GM12891 (cell line): ENCODE results near the gene CIB4.

Experiments used
- DNase-seq: peaks from one replicate; pipeline ENCODE4 v3.0.0; 2011; ENCODE audit warnings: low spot score; ENCODE audit not compliant: insufficient read length
- FAIRE-seq: peaks from 2 replicates; lab custom pipeline; 2011; peaks lifted over from hg19 to GRCh38; lab: Jason Lieb, UNC
- PAX5 ChIP-seq: IDR thresholded peaks from 2 replicates; pipeline ENCODE4 v1.6.1; 2011; ENCODE audit warnings: low read length, moderate library complexity, mild to moderate bottlenecking; ENCODE audit not compliant: insufficient read depth, severe bottlenecking
- POLR2A ChIP-seq: IDR thresholded peaks from 2 replicates; pipeline ENCODE4 v1.6.1; 2011; ENCODE audit warnings: low read depth, low read length, control low read depth
- POLR2AphosphoS5 ChIP-seq: IDR thresholded peaks from 2 replicates; pipeline ENCODE4 v1.6.1; 2011; ENCODE audit warnings: low read depth, low read length, control low read depth
- POU2F2 ChIP-seq: IDR thresholded peaks from 2 replicates; pipeline ENCODE4 v1.6.1; 2011; ENCODE audit warnings: low read depth, mild to moderate bottlenecking, control low read depth, low read length, moderate library complexity
- SPI1 ChIP-seq: IDR thresholded peaks from 2 replicates; pipeline ENCODE4 v1.6.1; 2011; ENCODE audit warnings: low read depth, low read length, control low read depth
- TAF1 ChIP-seq: IDR thresholded peaks from 2 replicates; pipeline ENCODE4 v1.6.1; 2011; ENCODE audit warnings: low read depth, low read length, control low read depth

CIB4 gene

DNA sequence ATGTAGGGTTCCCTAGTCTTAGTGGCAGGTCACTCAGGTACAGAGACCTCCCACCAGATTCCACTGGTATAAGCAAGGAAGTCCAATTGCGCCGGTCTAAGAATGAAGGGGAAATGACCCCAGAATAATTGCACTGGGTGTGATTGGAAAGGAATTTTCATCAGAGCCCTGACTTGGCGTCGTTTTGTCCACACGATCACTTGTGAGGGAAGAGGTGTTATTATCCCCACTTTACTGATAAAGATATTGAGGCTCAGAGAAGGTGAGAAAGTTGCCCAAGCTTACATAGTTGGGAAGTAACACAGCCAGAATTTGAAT is 61.5 kb downstream of the CIB4 start:
- TF ChIP-seq POU2F2 = no peak
- no peak for TF ChIP-seq POLR2AphosphoS5
- TF ChIP-seq TAF1 = no peak
- TF ChIP-seq PAX5 = no peak
- DNase-seq = no peak
- no peak for FAIRE-seq

DNA sequence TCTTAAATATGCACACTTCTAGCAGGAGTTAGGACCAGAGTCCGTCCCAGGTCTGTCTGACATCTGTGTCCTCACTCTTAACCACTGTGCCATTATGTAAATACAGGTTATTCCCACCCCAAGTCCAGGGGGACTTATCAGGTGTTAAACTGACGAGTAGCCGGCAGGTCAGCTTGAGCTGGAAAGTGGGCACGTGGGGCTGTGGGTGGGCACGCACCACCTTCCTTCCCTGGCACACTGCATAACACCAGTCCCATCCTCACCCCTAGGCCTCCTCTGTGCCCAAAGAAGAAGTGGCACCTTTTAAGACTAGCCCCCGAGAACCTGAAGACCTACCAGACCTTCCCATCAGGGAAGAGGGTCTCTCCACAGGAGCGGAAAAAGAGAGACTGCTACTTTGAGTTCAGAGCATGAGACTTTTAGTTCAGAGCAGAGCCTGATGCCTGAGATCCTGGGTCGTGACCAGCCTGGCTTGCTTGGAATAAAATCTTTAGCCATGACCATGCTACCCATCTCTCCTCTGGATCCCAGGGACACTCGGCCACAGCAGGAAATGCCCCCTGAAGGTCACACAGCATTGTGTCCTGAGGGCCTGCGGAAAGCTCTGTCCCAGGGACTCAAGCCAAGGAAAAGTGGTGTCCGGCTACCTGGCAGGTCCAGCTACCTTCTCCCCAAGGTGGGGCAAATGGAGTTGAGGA is 62.0 kb downstream of the CIB4 start:
- no peak for FAIRE-seq
- no peak for TF ChIP-seq POU2F2
- no peak for TF ChIP-seq SPI1
- no peak for TF ChIP-seq TAF1
- no peak for TF ChIP-seq POLR2A
- TF ChIP-seq POLR2AphosphoS5 = no peak
- TF ChIP-seq PAX5 = no peak
- no peak for DNase-seq

DNA sequence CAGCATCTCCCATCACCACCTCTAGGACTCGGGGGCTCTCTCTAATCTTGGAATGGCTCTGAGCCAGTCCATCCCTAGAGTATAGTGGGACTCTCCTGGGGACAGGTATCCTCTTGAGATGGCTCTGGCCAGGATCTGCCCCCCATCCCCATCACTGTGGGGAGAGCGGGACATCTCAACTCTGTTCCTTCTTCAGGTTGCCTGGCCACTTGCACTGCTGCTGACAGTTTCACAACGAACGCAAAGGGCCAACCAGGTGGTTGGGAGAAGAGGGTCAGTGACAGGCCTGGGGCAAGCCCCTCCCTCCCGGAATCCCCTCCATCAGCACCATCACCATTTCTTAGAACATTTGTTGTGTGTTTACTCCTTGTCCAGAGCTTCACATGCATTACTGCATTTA is 62.6 kb downstream of the CIB4 start:
- no peak for FAIRE-seq
- TF ChIP-seq POLR2AphosphoS5 (no peak), SPI1 (no peak), PAX5 (no peak), POU2F2 (no peak), TAF1 (no peak), POLR2A (no peak)
- no peak for DNase-seq

DNA sequence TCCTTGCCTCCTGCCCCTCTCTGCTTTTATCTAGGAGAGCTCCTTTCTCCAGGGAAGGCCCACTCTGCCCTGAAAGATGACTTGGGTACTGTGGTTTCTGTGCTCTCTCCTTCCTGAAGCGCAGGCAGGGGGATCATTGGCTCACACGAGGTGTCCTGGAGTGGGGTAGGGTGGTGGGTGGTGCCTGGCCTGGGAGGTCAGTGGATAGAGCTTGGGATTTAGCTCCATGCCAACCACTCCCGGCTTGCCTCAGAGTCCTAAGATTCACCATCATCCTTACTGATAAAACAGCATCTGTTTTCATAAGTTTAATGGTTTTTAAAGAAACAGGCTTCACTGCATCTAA is 63.1 kb downstream of the CIB4 start:
- TF ChIP-seq POU2F2 = no peak
- TF ChIP-seq PAX5 = no peak
- no peak for TF ChIP-seq SPI1
- TF ChIP-seq TAF1 = no peak
- TF ChIP-seq POLR2A = no peak
- TF ChIP-seq POLR2AphosphoS5 = no peak
- no peak for FAIRE-seq

DNA sequence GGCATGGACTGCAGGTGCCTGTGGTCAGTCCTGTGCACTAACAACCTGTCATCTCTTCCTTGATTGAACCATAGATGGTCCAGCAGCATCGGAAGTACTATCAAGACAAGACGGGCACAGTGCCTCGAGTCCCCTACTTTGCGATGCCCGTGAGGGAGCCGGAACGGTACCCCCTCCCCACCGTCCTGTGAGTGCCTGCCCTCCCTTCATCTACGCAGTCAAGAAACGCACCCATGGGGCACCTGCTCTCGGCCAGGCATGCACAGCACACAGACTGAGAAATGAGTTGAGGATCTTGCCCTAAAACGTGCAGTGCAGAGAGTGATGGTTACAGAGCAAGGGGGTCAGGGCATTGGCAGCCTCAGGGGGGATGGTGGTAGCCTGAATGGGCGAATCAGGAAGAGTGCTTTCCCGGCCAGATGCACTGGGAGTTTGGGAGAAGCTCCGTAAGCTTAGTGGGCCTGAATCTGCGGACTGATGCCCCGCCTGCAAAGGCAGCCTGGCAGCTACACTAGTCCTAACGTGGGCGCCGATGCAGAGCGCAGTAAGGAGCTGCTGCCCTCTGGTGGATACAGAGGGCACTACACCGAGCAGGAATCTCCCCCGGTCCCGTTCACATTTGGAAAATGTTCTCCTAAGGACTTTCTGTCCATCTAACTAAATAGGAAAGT is 63.6 kb downstream of the CIB4 start:
- TF ChIP-seq POLR2AphosphoS5 = no peak
- peak; percentile 66 for TF ChIP-seq PAX5
- DNase-seq (peak; percentile 82), FAIRE-seq (peak; percentile 90)

More for the DNA sequence above, 63.1 kb downstream of the CIB4 start:
- DNase-seq = no peak

DNA sequence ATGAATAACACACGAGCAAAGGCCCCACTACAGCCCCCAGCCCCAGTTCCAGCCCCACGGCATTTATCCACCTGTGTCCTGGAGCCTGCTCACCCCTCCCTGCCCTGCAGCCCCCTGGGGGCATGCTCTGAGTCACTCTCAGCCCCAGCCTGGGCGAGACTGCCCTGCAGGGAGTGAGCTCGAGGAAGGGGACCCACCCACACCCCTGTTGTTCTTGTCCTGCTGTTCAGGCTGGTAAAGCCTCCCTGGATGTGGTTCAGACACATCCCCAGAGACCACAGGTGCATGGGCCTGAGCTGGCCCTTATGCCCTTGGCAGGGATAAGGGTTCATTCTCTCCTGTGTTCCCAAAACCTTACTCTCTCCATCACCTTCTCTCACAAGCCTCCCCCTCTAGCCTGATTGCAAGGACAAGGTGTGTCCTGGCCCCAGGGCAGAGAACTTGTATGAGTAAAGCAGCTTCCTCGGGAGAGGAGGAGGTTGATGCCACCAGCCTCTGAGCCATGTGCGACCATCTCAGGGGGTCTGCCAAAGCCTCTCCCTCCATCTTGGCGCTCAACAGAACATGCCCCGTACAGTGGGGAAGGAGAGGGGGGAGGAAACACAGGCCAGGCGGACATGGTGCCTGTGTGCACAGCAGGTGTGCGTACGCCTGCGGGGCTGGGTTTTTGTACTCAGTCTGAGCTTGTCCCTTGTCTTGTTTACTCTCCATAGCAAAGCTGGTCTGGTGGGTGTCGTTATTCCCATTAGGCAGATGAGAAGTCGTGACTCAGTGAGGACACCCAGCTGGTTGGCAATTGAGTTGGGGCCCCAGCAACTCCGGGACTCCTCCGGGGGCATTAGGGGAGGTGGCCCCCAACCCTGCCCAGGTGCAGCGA is 64.4 kb downstream of the CIB4 start:
- TF ChIP-seq POLR2AphosphoS5 (no peak), POU2F2 (no peak), SPI1 (no peak), TAF1 (no peak), POLR2A (no peak), PAX5 (no peak)
- FAIRE-seq (no peak), DNase-seq (no peak)

DNA sequence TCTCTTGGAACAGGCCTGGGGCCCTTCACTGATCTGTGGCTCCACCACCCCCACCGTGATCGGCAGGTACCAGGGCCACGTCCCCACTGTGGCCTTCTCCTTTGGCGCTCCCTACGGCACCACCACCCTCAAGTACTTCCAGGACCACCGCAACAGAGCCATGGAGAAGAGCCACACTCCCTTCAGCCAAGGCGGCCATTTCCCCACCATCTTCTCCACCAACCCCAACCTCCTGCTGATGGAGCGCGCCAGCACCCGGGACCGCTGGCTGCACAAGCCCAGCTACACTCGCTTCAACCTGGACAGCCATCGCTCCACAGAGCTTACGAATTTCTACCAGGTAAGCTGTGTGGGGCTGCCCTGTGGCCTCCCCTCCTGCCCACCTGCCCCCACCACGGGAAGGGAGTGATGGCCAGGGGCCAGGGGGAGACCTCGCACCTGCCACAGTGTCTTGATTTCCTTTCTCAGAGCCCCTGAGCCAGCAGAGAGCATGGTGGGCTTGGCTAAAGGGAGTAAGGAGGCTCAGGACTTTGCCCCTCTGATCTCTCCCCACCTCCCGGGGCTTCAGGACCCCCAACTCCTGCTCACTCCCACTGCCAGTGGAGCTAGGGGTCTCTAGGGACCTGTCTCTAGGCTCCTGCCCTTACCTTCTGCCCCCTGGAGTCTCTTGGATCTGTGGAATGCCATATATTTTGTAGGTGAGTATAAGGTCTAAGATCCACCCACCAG is 65.2 kb downstream of the CIB4 start:
- TF ChIP-seq POU2F2 (no peak), POLR2AphosphoS5 (no peak), PAX5 (no peak), TAF1 (no peak), SPI1 (no peak), POLR2A (no peak)
- FAIRE-seq = no peak
- no peak for DNase-seq

DNA sequence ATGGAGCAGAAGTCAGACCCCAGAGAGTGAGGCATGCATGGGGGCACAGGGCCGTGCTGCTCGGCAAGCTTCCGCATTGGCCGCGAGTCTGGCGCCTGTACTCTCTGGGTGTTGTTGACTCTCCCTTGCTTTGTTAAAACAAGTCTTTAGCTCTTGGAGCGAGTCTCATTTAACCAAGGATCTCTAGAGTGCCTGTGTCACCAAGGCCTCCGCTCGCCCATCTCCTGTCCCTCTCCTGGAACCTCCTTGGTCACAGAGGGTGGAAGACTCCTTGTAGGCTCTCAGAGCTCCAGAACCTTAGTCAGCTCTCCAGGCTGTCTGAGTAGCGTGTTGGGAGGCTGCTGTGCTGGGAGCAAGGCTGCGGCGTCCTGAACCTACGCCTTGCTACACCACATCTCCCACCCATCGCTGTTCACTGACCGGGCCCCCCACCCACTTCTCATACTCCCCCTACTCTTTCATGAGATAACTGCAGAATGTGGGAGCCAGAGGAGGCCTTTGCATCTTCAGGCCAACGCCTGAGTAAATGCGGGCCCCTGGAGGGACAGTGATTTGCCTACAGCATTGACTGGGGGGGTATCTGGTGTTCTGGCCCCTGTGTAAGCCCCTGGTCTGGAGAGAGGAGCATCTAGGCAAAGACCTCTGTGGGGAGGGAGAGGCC is 66.1 kb downstream of the CIB4 start:
- no peak for DNase-seq
- no peak for FAIRE-seq
- TF ChIP-seq TAF1 = no peak
- no peak for TF ChIP-seq SPI1
- no peak for TF ChIP-seq POLR2A

DNA sequence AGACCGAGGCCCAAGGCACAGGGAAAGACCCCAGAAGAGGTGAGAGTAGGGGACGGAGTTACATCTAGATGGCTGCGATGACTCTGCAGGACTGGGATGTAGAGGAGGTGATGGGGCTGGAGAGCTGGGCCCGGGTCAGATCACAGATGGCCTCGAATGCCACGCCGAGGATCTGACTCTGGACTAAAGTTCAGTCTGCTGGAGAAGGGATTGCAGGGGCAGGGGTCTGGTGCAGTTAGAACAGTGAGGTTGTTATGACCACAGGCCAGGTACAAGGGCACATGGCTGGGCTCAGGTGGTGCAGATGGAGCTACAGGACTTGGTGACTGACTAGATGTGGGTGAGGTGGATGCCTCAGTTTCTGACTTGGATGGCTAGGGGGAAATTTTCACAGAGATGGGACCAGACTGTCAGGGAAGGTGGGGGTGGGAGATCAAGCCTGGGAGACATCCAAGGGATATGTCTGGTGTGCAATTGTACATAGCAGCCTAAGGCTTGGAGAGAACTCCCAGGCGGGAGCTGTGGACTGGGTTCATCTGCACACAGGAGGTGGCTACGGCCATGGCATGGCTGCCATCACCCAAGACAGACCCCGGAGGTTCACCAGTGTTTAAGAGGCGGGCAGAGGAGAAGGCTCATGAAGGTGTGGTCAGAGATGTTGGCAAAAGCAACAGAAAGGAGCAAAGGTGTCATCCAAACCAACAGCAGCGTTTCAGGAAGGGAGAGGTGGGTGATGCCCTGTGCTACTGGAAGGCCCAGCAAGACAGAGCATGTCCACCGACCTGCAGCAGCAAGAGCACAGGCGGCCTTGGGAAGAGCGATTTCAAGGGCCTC is 66.9 kb downstream of the CIB4 start:
- DNase-seq (no peak), FAIRE-seq (no peak)
- TF ChIP-seq SPI1 (no peak), PAX5 (no peak), POLR2A (no peak), POU2F2 (no peak), TAF1 (no peak), POLR2AphosphoS5 (no peak)
